ENCODE data around the gene ACSL6. TPM values are rescaled to one million over a fixed set of nuclear protein-coding genes. Genes with fewer than 3 reads are reported as not detected.

ACSL6 gene
- total and polyA plus RNA-seq, 10 of the 15 experiments (the other 5 are each of a cell fraction or from before 2014, with no cell fraction given): 0.06 to 0.53 TPM; not detected in 8

DNA sequence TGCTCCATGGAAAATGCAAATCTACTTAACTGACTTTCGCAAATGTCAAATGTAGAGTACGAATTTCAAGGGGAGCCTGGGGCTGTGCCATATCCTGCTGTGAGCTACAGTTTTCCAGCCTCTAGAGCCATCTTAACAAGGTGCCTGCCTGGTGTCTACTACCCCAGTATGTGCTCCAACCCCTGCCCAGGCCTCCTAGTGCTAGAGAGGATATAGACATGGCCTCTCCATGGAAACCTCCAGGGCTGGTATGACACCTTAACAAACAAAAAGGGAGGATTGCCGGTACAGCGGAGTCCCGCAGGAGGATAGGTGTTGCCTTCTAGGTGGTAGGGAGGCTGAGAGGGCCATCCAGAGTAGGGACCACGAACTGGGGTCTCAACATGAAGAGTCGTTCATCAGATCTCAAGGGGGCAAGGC is 35.4 kb upstream of the ACSL6 start (continued):
- TF ChIP-seq, protein P1, sequence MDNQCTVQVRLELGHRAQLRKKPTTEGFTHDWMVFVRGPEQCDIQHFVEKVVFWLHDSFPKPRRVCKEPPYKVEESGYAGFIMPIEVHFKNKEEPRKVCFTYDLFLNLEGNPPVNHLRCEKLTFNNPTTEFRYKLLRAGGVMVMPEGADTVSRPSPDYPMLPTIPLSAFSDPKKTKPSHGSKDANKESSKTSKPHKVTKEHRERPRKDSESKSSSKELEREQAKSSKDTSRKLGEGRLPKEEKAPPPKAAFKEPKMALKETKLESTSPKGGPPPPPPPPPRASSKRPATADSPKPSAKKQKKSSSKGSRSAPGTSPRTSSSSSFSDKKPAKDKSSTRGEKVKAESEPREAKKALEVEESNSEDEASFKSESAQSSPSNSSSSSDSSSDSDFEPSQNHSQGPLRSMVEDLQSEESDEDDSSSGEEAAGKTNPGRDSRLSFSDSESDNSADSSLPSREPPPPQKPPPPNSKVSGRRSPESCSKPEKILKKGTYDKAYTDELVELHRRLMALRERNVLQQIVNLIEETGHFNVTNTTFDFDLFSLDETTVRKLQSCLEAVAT (IDR thresholded peaks at IDR 0.05): no peak
- TF ChIP-seq, protein P2, sequence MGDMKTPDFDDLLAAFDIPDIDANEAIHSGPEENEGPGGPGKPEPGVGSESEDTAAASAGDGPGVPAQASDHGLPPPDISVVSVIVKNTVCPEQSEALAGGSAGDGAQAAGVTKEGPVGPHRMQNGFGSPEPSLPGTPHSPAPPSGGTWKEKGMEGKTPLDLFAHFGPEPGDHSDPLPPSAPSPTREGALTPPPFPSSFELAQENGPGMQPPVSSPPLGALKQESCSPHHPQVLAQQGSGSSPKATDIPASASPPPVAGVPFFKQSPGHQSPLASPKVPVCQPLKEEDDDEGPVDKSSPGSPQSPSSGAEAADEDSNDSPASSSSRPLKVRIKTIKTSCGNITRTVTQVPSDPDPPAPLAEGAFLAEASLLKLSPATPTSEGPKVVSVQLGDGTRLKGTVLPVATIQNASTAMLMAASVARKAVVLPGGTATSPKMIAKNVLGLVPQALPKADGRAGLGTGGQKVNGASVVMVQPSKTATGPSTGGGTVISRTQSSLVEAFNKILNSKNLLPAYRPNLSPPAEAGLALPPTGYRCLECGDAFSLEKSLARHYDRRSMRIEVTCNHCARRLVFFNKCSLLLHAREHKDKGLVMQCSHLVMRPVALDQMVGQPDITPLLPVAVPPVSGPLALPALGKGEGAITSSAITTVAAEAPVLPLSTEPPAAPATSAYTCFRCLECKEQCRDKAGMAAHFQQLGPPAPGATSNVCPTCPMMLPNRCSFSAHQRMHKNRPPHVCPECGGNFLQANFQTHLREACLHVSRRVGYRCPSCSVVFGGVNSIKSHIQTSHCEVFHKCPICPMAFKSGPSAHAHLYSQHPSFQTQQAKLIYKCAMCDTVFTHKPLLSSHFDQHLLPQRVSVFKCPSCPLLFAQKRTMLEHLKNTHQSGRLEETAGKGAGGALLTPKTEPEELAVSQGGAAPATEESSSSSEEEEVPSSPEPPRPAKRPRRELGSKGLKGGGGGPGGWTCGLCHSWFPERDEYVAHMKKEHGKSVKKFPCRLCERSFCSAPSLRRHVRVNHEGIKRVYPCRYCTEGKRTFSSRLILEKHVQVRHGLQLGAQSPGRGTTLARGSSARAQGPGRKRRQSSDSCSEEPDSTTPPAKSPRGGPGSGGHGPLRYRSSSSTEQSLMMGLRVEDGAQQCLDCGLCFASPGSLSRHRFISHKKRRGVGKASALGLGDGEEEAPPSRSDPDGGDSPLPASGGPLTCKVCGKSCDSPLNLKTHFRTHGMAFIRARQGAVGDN (IDR thresholded peaks at IDR 0.05): no peak
- TF ChIP-seq NFXL1 (IDR thresholded peaks at IDR 0.05; ENCODE audit: borderline replicate concordance) (no peak), SREBF1 (IDR thresholded peaks at IDR 0.05; ENCODE audit: low read length) (no peak)
- TF ChIP-seq, protein P3, sequence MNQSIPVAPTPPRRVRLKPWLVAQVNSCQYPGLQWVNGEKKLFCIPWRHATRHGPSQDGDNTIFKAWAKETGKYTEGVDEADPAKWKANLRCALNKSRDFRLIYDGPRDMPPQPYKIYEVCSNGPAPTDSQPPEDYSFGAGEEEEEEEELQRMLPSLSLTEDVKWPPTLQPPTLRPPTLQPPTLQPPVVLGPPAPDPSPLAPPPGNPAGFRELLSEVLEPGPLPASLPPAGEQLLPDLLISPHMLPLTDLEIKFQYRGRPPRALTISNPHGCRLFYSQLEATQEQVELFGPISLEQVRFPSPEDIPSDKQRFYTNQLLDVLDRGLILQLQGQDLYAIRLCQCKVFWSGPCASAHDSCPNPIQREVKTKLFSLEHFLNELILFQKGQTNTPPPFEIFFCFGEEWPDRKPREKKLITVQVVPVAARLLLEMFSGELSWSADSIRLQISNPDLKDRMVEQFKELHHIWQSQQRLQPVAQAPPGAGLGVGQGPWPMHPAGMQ (IDR thresholded peaks at IDR 0.05; ENCODE audit: borderline replicate concordance): no peak

DNA sequence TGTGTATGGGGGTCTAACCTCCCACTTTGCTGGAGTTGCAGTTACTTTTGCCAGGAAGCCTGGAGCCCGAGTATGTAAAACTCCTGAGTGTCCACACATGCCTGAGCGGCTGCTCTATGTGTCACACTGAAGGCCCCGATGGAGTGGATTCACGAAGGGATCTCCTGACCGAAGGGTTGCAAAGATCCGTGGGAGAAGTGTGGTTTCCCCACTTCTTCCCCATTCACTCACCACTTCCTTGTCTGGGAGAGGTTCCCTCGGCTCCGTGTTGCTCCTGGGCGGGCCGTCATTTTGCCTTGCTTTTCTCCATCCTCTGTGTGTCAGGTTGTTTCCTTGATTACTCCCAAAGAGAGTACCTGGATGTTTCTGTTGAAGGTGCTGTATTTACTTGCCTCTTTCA is 32.7 kb upstream of the ACSL6 start:
- in situ Hi-C loops (cut with MboI): no loop called here
- POLR2A ChIA-PET: no interaction called here
- TF ChIP-seq ESRRA (IDR thresholded peaks at IDR 0.05; ENCODE audit: low read length) (no peak), GATAD2B (conservative IDR thresholded peaks at IDR 0.05; ENCODE audit: low read depth) (no peak), KAT2A (conservative IDR thresholded peaks at IDR 0.05; ENCODE audit: control insufficient read depth, low read depth, low read length) (no peak), JUNB (IDR thresholded peaks at IDR 0.05) (no peak), BMI1 (IDR thresholded peaks at IDR 0.05; ENCODE audit: borderline replicate concordance) (no peak), FOXK2 (IDR thresholded peaks at IDR 0.05) (no peak), MTA3 (IDR thresholded peaks at IDR 0.05; ENCODE audit: borderline replicate concordance, low read length) (no peak)
- TF ChIP-seq, protein P4, sequence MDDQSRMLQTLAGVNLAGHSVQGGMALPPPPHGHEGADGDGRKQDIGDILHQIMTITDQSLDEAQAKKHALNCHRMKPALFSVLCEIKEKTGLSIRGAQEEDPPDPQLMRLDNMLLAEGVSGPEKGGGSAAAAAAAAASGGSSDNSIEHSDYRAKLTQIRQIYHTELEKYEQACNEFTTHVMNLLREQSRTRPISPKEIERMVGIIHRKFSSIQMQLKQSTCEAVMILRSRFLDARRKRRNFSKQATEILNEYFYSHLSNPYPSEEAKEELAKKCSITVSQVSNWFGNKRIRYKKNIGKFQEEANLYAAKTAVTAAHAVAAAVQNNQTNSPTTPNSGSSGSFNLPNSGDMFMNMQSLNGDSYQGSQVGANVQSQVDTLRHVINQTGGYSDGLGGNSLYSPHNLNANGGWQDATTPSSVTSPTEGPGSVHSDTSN (IDR thresholded peaks at IDR 0.05; ENCODE audit: insufficient replicate concordance, low read depth, low read length): no peak
- TF ChIP-seq, protein P5, sequence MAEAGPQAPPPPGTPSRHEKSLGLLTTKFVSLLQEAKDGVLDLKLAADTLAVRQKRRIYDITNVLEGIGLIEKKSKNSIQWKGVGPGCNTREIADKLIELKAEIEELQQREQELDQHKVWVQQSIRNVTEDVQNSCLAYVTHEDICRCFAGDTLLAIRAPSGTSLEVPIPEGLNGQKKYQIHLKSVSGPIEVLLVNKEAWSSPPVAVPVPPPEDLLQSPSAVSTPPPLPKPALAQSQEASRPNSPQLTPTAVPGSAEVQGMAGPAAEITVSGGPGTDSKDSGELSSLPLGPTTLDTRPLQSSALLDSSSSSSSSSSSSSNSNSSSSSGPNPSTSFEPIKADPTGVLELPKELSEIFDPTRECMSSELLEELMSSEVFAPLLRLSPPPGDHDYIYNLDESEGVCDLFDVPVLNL (IDR thresholded peaks at IDR 0.05; ENCODE audit: low read depth, low read length): no peak

More for the DNA sequence above, 32.7 kb upstream of the ACSL6 start:
- SMC1A ChIA-PET (ENCODE audit: uncharacterized antibody, unreplicated experiment): no interaction called here
- Histone ChIP-seq H3K36me3 (ENCODE audit: control insufficient read depth in 2 of 2, insufficient read depth in 2 of 2, low read length in 1 of 2) (no peaks in the 10 kb centered on the region), H3K4me2 (ENCODE audit: control insufficient read depth, insufficient read depth) (no peak overlapping the region), H3K79me2 (ENCODE audit: control insufficient read depth, insufficient read depth, low read length) (no peaks in the 10 kb centered on the region), H3K4me1 (ENCODE audit: control insufficient read depth, insufficient read depth, low read length) (no peaks in the 10 kb centered on the region), H3K9ac (ENCODE audit: control insufficient read depth, insufficient read depth, low read length) (no peak overlapping the region), H2AFZ (ENCODE audit: control insufficient read depth, low read depth, low read length) (no peak overlapping the region), H4K20me1 (ENCODE audit: control insufficient read depth, insufficient read depth) (no peaks in the 10 kb centered on the region), H3K27ac (ENCODE audit: control insufficient read depth, insufficient read depth) (no peak overlapping the region), H3K27me3 (replicated peaks in 1 of 2; ENCODE audit: control insufficient read depth in 2 of 2, insufficient read depth in 2 of 2, low read length in 1 of 2) (peaks cover 0 to 1% of the 10 kb centered on the region in 2 experiments; a peak in 2 of 4 replicates), H3K9me3 (replicated peaks; ENCODE audit: control insufficient read depth, insufficient read depth, low read length) (no peaks in the 10 kb centered on the region; the same call in 2 of the 3 replicates), H3K4me3 (no peak overlapping the region)
- ATAC-seq: no peak
- intact Hi-C loops (cut with micrococcal nuclease; ENCODE audit: unreplicated experiment): no loop called here
- no peak for DNase-seq (ENCODE audit: low read depth, low spot score)
- CTCF ChIA-PET: no interaction called here
- no peak for FAIRE-seq
- BruUV-seq (replicated peaks): no TSS peak
- RAD21 ChIA-PET (ENCODE audit: unreplicated experiment): no interaction called here
- WGBS (ENCODE audit: insufficient coverage, insufficient replicate concordance, low lambda C conversion rate, missing lambda C conversion rate): 17% methylated on average over 10 of the region's 10 CpGs
